T-cell (primary cell): Measurements from ENCODE around the gene ZNF143. TPM values are rescaled to one million over a fixed set of nuclear protein-coding genes. Genes with fewer than 3 reads are reported as not detected.
A peak's percentile ranks its signal among the peaks of the same experiment; 100 is the strongest.

Experiments used
- ATAC-seq, 4 experiments: fragments of 200-7000 bp in 3 of 4; fragments of 150-1000 bp in 1 of 4; cut with Tn5 transposase; replicated peaks in 1 of 4; 1 replicate in 3 of 4; 2 replicates in 1 of 4; pipeline ENCODE4 v1.10.0; 2021; ENCODE audit warnings: moderate library complexity in 3 of 4, mild to moderate bottlenecking in 2 of 4, moderate number of reproducible peaks in 1 of 4
- CTCF ChIA-PET, 2 donors: fragments of 300-600 bp; sonication (Branson Sonifier 250); formaldehyde crosslinking; loops; one replicate each; lab custom pipeline; 2022; ENCODE audit warnings: antibody characterized with exemption in 2 of 2; lab: Charles Lee
- POLR2A ChIA-PET, 2 donors: fragments of 300-600 bp; sonication (Branson Sonifier 250); formaldehyde crosslinking; loops; one replicate each; lab custom pipeline; 2022; ENCODE audit warnings: antibody characterized with exemption in 2 of 2; lab: Charles Lee
- DNase-seq, 35 experiments: peaks; one replicate each; pipeline versions ENCODE4 v3.0.0 to v3.0.0-alpha.2; 2013 to 2023
- H3K27ac ChIP-seq: one replicate; pipeline ENCODE4 v1.5.1; 2013; ENCODE audit warnings: low read length
- H3K27me3 ChIP-seq, 2 experiments: replicated peaks in 1 of 2; 1 replicate in 1 of 2; 2 replicates in 1 of 2; pipeline versions ENCODE4 v1.6.1 to v1.7.0; 2013; ENCODE audit warnings: low read length in 1 of 2, mixed read lengths in 1 of 2; ENCODE audit not compliant: control insufficient read depth in 2 of 2, insufficient read depth in 2 of 2; ENCODE audit errors: extremely low read depth in 1 of 2
- H3K36me3 ChIP-seq, 2 donors: 1 replicate in 1 of 2; 2 replicates in 1 of 2; pipeline versions ENCODE4 v1.6.1 to v1.7.0; 2013; ENCODE audit warnings: low read length in 1 of 2; ENCODE audit not compliant: control insufficient read depth in 2 of 2, insufficient read depth in 1 of 2; ENCODE audit errors: extremely low read depth in 1 of 2
- H3K4me1 ChIP-seq, 2 experiments: 1 replicate in 1 of 2; 2 replicates in 1 of 2; pipeline versions ENCODE4 v1.6.1 to v1.7.0; 2013; ENCODE audit warnings: low read length in 2 of 2, mixed read lengths in 1 of 2; ENCODE audit not compliant: insufficient read depth in 2 of 2, control insufficient read depth in 1 of 2; ENCODE audit errors: extremely low read depth in 1 of 2
- H3K4me3 ChIP-seq, 2 donors: 1 replicate in 1 of 2; 2 replicates in 1 of 2; pipeline versions ENCODE4 v1.5.1 to v1.7.0; 2013; ENCODE audit warnings: mild to moderate bottlenecking in 2 of 2, low read length in 1 of 2, moderate library complexity in 1 of 2; ENCODE audit not compliant: control insufficient read depth in 1 of 2; ENCODE audit errors: extremely low read depth in 1 of 2
- H3K9me3 ChIP-seq: 2 replicates; pipeline ENCODE4 v1.7.0; 2013
- H3K27ac Mint-ChIP-seq, 2 donors: one replicate each; pipeline ENCODE4 v1.8.0; 2020 to 2021; ENCODE audit warnings: mild to moderate bottlenecking in 2 of 2, mixed read lengths in 2 of 2
- H3K27me3 Mint-ChIP-seq, 2 donors: one replicate each; pipeline ENCODE4 v1.8.0; 2021 to 2022; ENCODE audit warnings: mixed read lengths in 2 of 2
- H3K36me3 Mint-ChIP-seq: one replicate; pipeline ENCODE4 v1.8.0; 2021; ENCODE audit warnings: mixed read lengths
- H3K4me1 Mint-ChIP-seq, 3 donors: one replicate each; pipeline ENCODE4 v1.8.0; 2020 to 2022; ENCODE audit warnings: mixed read lengths in 3 of 3, mild to moderate bottlenecking in 1 of 3
- H3K4me3 Mint-ChIP-seq, 3 donors: one replicate each; pipeline ENCODE4 v1.8.0; 2020 to 2022; ENCODE audit warnings: mild to moderate bottlenecking in 3 of 3, mixed read lengths in 3 of 3, moderate library complexity in 3 of 3
- H3K9me3 Mint-ChIP-seq, 3 donors: one replicate each; pipeline ENCODE4 v1.8.0; 2020 to 2022; ENCODE audit warnings: mixed read lengths in 3 of 3
- WGBS: methylation state at CpG from one replicate; pipeline ENCODE4 v1.1.5; 2013; ENCODE audit warnings: missing lambda C conversion rate; ENCODE audit not compliant: insufficient coverage; 5-methylcytosine and 5-hydroxymethylcytosine counted together
- total RNA-seq, 35 experiments: library from RNA in 6 of 35; stranded (reverse) in 6 of 35; fragments of 120-200 nt in 1 of 35; gene quantifications; one replicate each; pipeline versions ENCODE4 v1.2.1 to v1.2.4 and lab custom pipeline; 2013 to 2026

ZNF143 gene
- total RNA-seq, 5 donors from 2014 or later (not counting 1 experiment from before 2014, with no cell fraction given) = 30.1 to 51.2 (median 46.3) TPM

DNA sequence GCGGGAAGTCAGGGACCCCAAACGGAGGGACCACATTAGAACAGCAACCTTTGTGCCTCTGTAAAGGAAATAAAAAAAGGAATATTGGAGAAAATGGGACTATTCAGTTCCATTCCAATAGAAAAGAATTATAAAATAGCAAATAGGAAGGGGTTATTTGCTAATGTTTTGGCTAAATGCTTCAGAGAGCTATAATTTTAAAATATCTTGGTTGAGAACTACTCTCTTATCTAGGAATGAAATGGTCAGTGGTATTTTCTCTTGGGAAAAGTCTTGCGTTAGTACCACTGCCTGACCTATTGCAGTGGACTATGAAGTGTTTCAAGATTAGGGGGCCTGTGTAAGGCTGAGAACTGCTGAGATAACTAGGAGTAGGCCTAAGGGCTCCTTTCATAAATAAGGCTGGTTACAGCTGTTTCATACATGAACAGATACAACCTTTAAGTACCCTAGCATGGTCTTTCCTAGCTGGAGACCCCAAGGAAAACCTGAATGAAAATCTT is 105.8 kb downstream of the ZNF143 start:
- H3K4me3 Mint-ChIP-seq = no peak overlapping the region
- WGBS = no CpG with 5 or more reads among the region's 3 CpGs
- no peak overlapping the region for H3K27ac ChIP-seq
- H3K9me3 Mint-ChIP-seq = peaks cover 0 to 9% (median 3%) of the 10 kb centered on the region in 3 donors
- H3K9me3 ChIP-seq = no peaks in the 10 kb centered on the region
- H3K27me3 ChIP-seq = peaks cover 0 to 2% of the 10 kb centered on the region in 2 experiments
- ChIA-PET CTCF (interaction anchor here (0.7 to 1.5 kb wide), 6 partner anchors 31 to 190 kb away, joined by 3 to 4 read pairs (median 4); no protein-coding TSS in a partner anchor), POLR2A (interaction anchor here in 1 of 2 donors (0.6 to 1.5 kb wide), 3 partner anchors 11 to 1146 kb away, joined by 4 to 5 read pairs (median 4); no protein-coding TSS in a partner anchor)
- H3K36me3 Mint-ChIP-seq = peaks cover 10% of the 10 kb centered on the region
- peaks cover 0 to 10% of the 10 kb centered on the region in 2 experiments for H3K4me1 ChIP-seq
- DNase-seq (no peak), ATAC-seq (no peak)
- no peaks in the 10 kb centered on the region for H3K36me3 ChIP-seq
- H3K4me1 Mint-ChIP-seq = peaks cover 0 to 27% (median 18%) of the 10 kb centered on the region in 3 donors
- no peak overlapping the region for H3K4me3 ChIP-seq
- peak overlapping the region in 1 of 2 donors; percentile 82 for H3K27ac Mint-ChIP-seq
- no peaks in the 10 kb centered on the region for H3K27me3 Mint-ChIP-seq

DNA sequence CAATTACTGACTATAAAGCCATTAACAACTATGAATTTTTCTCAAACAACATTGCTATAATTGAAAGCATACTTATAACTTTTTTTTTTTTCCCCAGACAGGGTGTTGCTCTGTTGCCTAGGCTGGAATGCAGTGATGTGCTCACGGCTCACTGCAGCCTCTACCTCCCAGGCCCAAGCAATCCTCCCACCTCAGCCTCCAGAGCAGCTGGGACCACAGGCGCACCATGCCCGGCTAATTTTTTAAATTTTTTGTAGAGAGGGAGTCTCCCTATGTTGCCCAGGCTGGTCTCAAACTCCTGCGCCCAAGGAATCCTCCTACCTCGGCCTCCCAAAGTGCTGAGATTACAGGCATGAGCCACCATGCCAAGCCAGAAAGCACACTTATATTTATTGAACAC is 106.6 kb downstream of the ZNF143 start:
- Mint-ChIP-seq H3K27ac (no peak overlapping the region), H3K36me3 (peaks cover 4% of the 10 kb centered on the region), H3K4me3 (no peak overlapping the region), H3K4me1 (peaks cover 6 to 32% (median 20%) of the 10 kb centered on the region in 3 donors), H3K9me3 (peaks cover 0 to under 1% (median 0%) of the 10 kb centered on the region in 3 donors), H3K27me3 (no peaks in the 10 kb centered on the region)
- no peak overlapping the region for H3K27ac ChIP-seq
- peaks cover 0 to 13% of the 10 kb centered on the region in 2 experiments for H3K4me1 ChIP-seq
- POLR2A ChIA-PET = interaction anchor here in 1 of 2 donors (0.5 to 1.5 kb wide), 2 partner anchors 10 to 105 kb away, joined by 4 to 5 read pairs; no protein-coding TSS in a partner anchor
- no peaks in the 10 kb centered on the region for H3K36me3 ChIP-seq
- WGBS = 100% methylated on average over 1 of the region's 5 CpGs
- CTCF ChIA-PET = interaction anchor here (0.7 to 1.1 kb wide), 2 partner anchors 32 to 190 kb away, joined by 3 to 4 read pairs; no protein-coding TSS in a partner anchor
- no peaks in the 10 kb centered on the region for H3K9me3 ChIP-seq
- DNase-seq (no peak), ATAC-seq (no peak)
- H3K4me3 ChIP-seq = no peak overlapping the region
- peaks cover 0 to 8% of the 10 kb centered on the region in 2 experiments for H3K27me3 ChIP-seq

GRCh38 chr11:9568161-9568853 is 107.5 kb downstream of the ZNF143 start:
- Mint-ChIP-seq H3K27me3 (no peaks in the 10 kb centered on the region), H3K27ac (peak overlapping the region; percentile 45 to 81), H3K9me3 (no peaks in the 10 kb centered on the region), H3K4me3 (no peak overlapping the region), H3K36me3 (peaks cover 3% of the 10 kb centered on the region), H3K4me1 (peaks cover 6 to 32% (median 21%) of the 10 kb centered on the region in 3 donors)
- 83% methylated on average over 2 of the region's 8 CpGs for WGBS
- H3K27ac ChIP-seq = peak overlapping the region; percentile 58
- H3K4me3 ChIP-seq = no peak overlapping the region
- H3K36me3 ChIP-seq = no peaks in the 10 kb centered on the region
- H3K4me1 ChIP-seq = peaks cover 4 to 20% of the 10 kb centered on the region in 2 experiments
- peaks cover 0 to 12% of the 10 kb centered on the region in 2 experiments for H3K27me3 ChIP-seq
- no peaks in the 10 kb centered on the region for H3K9me3 ChIP-seq
- DNase-seq (no peak), ATAC-seq (no peak)
- POLR2A ChIA-PET = interaction anchor here in 1 of 2 donors (1.0 kb wide), 1 partner anchor 9 kb away, joined by 3 read pairs; no protein-coding TSS in a partner anchor
- CTCF ChIA-PET = interaction anchor here in 1 of 2 donors (0.6 to 0.8 kb wide), 2 partner anchors 65 to 838 kb away, joined by 4 read pairs; no protein-coding TSS in a partner anchor

- Mint-ChIP-seq H3K9me3 (no peaks in the 10 kb centered on the region), H3K27ac (peak overlapping the region; percentile 45 to 81), H3K36me3 (peaks cover 3% of the 10 kb centered on the region), H3K27me3 (no peaks in the 10 kb centered on the region), H3K4me3 (no peak overlapping the region), H3K4me1 (peaks cover 6 to 32% (median 21%) of the 10 kb centered on the region in 3 donors)
- ATAC-seq = no peak
- Histone ChIP-seq H3K36me3 (no peaks in the 10 kb centered on the region), H3K4me3 (no peak overlapping the region), H3K27me3 (peaks cover 0 to 10% of the 10 kb centered on the region in 2 experiments), H3K4me1 (peaks cover 4 to 20% of the 10 kb centered on the region in 2 experiments), H3K27ac (peak overlapping the region; percentile 58), H3K9me3 (no peaks in the 10 kb centered on the region)
- WGBS = 49% methylated on average over 5 of the region's 7 CpGs
- CTCF ChIA-PET = interaction anchor here in 1 of 2 donors (0.8 to 0.9 kb wide), 2 partner anchors 44 to 837 kb away, joined by 3 to 4 read pairs; no protein-coding TSS in a partner anchor
- POLR2A ChIA-PET = interaction anchor here in 1 of 2 donors (1.0 kb wide), 1 partner anchor 8 kb away, joined by 3 read pairs; no protein-coding TSS in a partner anchor
- DNase-seq = peak in 2 of 35 experiments; percentile 14 to 44
Measured at GRCh38 chr11:9568854-9569587, 108.2 kb downstream of the ZNF143 start.

GRCh38 chr11:9569588-9570164 is 108.9 kb downstream of the ZNF143 start:
- CTCF ChIA-PET = interaction anchor here in 1 of 2 donors (0.9 kb wide), 1 partner anchor 43 kb away, joined by 3 read pairs; no protein-coding TSS in a partner anchor
- Mint-ChIP-seq H3K9me3 (no peaks in the 10 kb centered on the region), H3K27ac (peak overlapping the region in 1 of 2 donors; percentile 17), H3K4me3 (no peak overlapping the region), H3K36me3 (peaks cover 3% of the 10 kb centered on the region), H3K27me3 (peaks cover 1 to 2% of the 10 kb centered on the region in 2 donors), H3K4me1 (peaks cover 8 to 34% (median 23%) of the 10 kb centered on the region in 3 donors)
- POLR2A ChIA-PET = interaction anchor here in 1 of 2 donors (1.0 kb wide), 1 partner anchor 8 kb away, joined by 3 read pairs; no protein-coding TSS in a partner anchor
- Histone ChIP-seq H3K27ac (peak overlapping the region; percentile 58), H3K4me3 (no peak overlapping the region), H3K27me3 (peaks cover 0 to 13% of the 10 kb centered on the region in 2 experiments), H3K4me1 (peaks cover 4 to 23% of the 10 kb centered on the region in 2 experiments), H3K36me3 (no peaks in the 10 kb centered on the region), H3K9me3 (no peaks in the 10 kb centered on the region)
- 100% methylated on average over 1 of the region's 5 CpGs for WGBS
- ATAC-seq = no peak
- DNase-seq = no peak
